HG02840 (cell line): ENCODE data around the gene SULT1C2.
"Not testable (repeated sequence)": the region's sequence is repeated elsewhere in the genome, so short reads cannot be mapped to it uniquely, and the experiment has no call there.

Source experiments
- ATAC-seq: cut with Tn5 transposase; IDR thresholded peaks from one replicate; pipeline ENCODE4 v1.9.1; 2021; ENCODE audit warnings: mild to moderate bottlenecking, moderate library complexity, moderate number of reproducible peaks; ENCODE audit not compliant: unreplicated experiment, low FRiP score

The SULT1C2 gene

DNA sequence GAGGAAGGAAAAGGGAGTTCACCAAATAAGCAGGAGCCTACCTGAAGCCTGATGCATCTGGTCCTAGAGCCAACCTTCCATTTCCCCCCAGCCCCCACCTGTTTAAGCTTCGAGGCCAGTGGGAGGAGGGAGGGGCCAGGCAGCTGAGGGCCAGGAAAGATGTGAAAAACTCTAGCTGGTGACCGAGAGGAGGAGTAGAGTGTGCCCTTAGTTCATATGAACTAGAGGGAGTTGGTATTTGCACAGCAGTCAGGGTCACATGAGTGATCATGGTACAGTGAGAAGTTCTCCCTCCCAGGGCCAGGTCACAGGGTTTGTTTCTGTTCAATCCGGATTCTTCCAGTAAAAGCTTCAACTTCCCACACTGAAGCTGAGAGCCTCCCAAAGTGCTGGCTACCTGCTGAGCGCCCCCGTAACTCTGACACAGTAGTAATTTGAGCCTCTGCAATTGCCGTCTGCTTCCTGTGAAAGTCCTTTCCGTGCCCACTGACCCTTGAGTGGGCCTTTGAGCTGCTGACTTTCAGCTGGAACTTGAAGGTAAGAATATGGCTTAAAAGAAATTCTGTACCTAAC, at the start of gene SULT1C2:
SULT1C2 (plus strand) TSS at position 362 of the 573 bp plus-strand sequence. CDS start 4,773 bp downstream, outside the sequence.
- no peak for ATAC-seq

DNA sequence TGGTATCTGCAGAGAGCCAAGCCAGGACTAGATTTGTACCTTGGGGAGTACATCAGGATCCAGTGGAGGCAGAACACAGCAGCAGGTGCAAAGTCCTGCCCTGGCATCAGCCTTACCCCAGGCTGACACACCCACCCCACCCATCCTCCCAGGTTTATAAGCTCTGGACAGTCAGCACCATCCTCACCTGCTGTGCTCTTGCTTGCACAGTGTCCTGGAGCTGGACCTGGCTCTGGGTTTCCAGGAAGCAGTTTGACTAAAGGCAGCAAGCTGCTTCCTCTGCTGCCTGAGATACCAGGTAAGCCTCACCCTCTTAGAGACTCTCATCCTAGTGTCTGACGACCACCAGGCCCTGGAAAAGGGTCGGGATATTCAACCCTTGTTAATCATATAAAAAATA, 48.9 kb upstream of the SULT1C2 start, which contains the start of gene SULT1C3:
SULT1C3 (plus strand) TSS at position 183 of the 400 bp plus-strand sequence. CDS start 7,227 bp downstream, outside the sequence.
- ATAC-seq: no peak

- no peak for ATAC-seq
These were observed 47.7 kb upstream of the SULT1C2 start for GRCh38 chr2:108240966-108241365.

- ATAC-seq: no peak
These were observed 45.1 kb upstream of the SULT1C2 start for GRCh38 chr2:108243566-108243965.

DNA sequence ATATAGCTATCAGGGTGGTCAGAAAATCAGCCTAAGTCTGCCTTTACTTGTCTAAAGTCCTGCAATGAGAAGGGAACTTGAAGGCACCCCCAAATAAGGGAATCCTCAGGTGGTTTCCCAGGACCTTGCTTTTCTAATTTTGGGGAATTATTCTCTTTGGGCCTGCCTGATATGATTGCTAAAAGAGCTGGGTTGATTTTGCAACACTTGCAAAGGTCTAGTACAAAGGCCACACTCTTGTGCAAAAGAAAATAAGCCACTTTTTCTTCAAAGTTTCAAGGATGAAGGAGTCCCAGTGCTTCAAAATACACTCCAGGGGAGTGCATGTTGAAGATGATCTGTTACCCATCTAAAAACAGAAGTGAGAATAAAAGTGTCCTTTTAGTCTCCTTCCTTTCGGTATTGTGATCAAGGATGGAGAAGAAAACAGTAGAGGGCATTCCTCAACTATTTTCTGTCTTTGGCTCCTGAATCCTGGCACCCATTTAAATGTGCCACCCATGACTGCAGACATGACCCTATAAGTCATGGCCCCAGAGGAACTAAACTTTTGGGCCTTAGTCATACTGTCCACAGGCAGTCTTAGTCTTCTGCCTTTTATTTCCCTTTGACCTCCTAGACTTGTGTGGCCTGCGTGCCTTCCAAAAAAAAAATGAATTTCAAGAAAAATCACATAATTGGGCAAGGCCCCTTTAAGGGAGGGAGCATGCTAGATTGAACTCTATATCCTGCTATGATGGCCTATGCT, 43.9 kb upstream of the SULT1C2 start:
- no peak for ATAC-seq

DNA sequence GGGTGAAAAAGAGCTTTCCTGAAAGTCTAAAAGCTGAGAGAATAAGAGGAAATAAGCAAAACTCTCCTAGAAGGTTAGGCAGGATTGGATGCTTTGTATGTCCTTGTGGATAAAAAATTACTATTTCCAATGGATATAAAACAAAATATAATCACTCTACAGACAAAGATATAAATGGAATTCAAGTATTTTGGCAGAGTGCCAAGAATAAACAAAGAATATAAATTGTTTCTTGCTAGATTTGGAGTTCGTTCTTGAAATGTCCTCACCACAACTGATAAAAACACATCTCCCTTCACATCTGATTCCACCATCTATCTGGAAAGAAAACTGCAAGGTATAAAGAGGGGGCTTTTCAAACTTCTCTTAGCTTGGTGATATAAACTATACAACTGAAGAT, 35.6 kb upstream of the SULT1C2 start:
- ATAC-seq: no peak

- no peak for ATAC-seq
These were observed 30.9 kb upstream of the SULT1C2 start for GRCh38 chr2:108257757-108258331.

DNA sequence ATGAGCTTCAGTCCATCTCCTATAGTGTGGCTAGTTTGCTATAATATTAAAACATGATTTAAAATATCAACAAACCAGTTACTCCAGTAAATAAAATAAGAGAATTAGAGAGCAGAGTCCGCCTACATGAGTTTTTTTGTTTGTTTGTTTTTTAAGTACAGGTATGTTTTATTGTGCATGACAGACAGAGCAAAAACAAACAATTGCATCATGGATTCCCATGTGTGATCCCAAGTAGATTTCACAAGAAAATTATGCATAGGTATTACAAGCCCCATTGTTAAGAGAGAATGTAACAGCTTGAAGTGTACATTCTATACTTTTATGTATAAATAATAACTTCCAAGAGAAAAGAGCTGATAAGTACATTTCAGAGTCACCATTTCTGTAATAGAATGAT, 27.9 kb upstream of the SULT1C2 start:
- ATAC-seq: no peak

DNA sequence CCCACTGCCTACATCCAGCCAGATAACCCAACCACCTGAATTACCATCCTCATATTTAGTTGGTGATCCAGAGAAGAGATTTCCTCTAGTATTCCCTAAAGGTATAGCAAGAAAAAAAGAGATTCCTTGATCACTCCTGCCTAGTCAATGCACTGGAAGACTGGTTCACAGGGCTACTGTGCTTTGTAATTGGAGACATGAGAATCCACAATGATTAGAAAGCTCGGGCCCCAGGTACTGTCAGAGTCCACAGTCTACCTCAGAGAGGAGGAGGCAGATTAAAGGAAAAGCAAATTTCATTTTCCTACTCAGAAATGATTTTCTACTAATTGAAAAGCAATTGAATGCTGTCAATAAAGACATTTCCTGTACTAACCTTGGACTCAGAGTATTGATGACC, 26.7 kb upstream of the SULT1C2 start:
- no peak for ATAC-seq

- ATAC-seq: no peak
These were observed 25.3 kb upstream of the SULT1C2 start for GRCh38 chr2:108263401-108263800.

DNA sequence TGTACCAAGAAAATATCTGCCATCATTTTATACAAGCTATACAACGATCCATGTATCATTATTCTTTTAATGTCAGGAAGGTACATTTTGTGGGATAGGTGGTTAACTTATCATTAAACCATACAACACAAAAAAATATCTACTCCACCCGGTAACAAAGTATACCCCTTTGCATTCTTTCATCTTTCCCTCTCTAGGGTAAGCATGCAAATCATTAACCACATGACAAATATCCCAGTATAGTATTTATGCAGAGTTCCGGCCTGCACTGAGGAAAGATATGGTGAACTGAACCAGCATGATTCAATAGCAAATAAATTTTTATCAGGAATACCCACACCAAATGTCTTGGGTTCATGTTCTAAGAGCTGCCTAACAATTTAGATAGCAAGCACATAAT, 22.5 kb upstream of the SULT1C2 start:
- ATAC-seq: no peak

- ATAC-seq: no peak
These were observed 21.6 kb upstream of the SULT1C2 start for GRCh38 chr2:108267101-108267500.

GRCh38 chr2:108268001-108268400, 20.7 kb upstream of the SULT1C2 start:
- ATAC-seq: no peak

- no peak for ATAC-seq
These were observed 18.3 kb upstream of the SULT1C2 start for GRCh38 chr2:108270346-108270745.

DNA sequence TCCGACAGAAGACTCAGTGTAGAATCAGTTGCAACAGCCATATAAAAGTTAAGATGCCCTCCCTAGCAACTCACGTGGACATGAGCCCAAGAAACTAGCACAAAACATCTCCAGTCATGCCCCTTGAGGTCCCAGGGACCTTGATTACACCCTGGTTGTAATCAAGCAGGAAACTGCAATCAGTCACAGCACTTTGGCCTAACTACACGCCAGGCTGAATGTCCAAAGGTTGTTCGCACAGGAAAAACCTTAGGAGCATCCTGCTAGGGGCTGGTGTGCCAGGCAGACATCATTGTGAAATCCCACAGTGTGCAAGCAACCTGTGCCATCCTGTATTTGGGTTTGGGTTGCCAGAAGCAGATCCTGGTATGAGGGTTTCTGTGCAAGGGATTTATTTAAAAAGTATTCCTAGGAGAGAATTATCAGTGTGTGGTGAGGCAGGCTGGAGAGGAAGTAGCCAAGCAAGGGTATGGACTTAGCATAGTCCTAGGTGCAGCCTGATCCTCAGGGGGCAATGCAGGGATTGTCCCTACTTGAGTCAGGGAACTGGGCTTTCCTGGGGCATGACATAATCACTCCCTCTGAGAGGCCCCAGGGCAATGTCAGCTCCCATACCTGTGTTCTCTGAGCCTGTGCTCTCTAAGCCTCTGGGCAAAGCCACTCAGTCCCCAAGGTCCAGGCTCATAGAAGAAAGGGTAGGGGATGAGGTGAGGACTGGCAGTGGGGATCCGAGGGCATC, 17.8 kb upstream of the SULT1C2 start:
- no peak for ATAC-seq

GRCh38 chr2:108271691-108272253, 16.9 kb upstream of the SULT1C2 start:
- ATAC-seq: no peak

- ATAC-seq: no peak
These were observed 10.1 kb upstream of the SULT1C2 start for GRCh38 chr2:108278631-108279030.

GRCh38 chr2:108279468-108279867, 9.2 kb upstream of the SULT1C2 start:
- ATAC-seq: no peak

DNA sequence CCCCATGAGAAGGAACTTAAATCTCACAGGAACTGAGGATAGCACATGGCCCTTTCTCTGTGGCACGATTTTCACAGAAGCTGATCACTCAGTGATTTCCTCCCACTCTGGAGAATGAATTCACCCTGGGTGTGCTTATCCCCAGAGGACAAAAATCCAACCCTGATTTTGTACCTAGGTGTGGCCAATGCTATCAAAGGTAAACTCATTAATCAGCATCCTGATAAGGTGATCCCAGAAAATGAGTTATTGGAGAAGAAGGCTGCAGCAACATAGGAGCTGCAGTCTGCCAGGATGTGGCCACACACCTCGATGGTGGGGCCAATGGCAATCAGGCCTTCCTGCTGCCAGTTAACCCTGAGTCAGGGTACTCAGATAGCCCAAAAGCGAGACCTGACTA, 8.2 kb upstream of the SULT1C2 start:
- no peak for ATAC-seq

DNA sequence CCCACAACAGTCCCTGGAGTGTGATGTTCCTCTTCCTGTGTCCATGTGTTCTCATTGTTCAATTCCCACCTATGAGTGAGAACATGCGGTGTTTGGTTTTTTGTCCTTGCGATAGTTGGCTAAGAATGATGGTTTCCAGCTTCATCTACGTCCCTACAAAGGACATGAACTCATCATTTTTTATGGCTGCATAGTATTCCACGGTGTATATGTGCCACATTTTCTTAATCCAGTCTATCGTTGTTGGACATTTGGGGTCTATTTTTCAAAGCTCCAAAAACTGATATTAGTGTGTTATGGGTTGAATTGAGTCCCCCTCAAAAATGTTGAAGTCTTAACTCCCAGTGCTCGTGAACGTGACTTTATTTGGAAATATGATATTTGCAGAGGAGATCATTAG, 4.1 kb upstream of the SULT1C2 start:
- not testable (repeated sequence) for ATAC-seq

DNA sequence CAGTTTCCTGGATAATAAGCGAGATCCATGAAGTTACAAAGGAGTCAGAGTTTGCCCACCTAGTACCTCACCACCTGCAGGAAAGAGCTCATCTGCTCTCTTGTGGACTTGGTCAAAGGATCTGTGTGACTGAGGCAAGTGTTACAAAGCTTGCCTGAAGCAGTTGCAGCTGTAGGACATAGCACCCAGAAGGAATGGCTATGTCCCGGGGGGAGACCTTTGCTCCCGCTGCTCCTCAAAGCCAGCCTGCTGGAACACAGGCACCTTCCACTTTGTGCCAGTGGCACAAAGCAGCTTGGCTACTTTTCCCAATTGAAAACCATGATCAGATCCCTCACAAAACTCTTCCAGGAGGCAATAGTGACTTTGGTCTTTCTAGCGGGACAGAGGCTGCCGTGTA, 3.1 kb upstream of the SULT1C2 start:
- no peak for ATAC-seq
